Measurements from ENCODE around the gene PPP1R13L.

Gene PPP1R13L

GRCh38 chr19:45419895-45420294 is 15.0 kb upstream of the PPP1R13L start:
- H3K27me3 ChIP-seq (ENCODE audit: low read depth, low read length) = no peaks in the 10 kb centered on the region
- H3K4me2 ChIP-seq (ENCODE audit: low read length) = peak overlapping the region; percentile 73
- H3K79me2 ChIP-seq (ENCODE audit: low read length) = peaks cover 17% of the 10 kb centered on the region
- H3K4me1 ChIP-seq (ENCODE audit: low read length) = peaks cover 27% of the 10 kb centered on the region
- H4K20me1 ChIP-seq (ENCODE audit: insufficient read depth, low read length) = no peaks in the 10 kb centered on the region
- H3K27ac ChIP-seq (ENCODE audit: low read length) = peak overlapping the region; percentile 78
- H2AFZ ChIP-seq (ENCODE audit: low read depth, low read length) = no peak overlapping the region
- H3K36me3 ChIP-seq (replicated peaks; ENCODE audit: low read depth, low read length) = peaks cover 35% of the 10 kb centered on the region
- TF ChIP-seq CTCF (IDR thresholded peaks at IDR 0.05; ENCODE audit: low read depth, low read length) (no peak), EZH2phosphoT487 (IDR thresholded peaks at IDR 0.05; ENCODE audit: low read depth) (no peak)
- no peaks in the 10 kb centered on the region for H3K9me3 ChIP-seq (ENCODE audit: insufficient read depth, low read length)
- H3K4me3 ChIP-seq (ENCODE audit: low read length) = peak overlapping the region; percentile 48
- peak overlapping the region; percentile 58 for H3K9ac ChIP-seq (ENCODE audit: low read length)

- Histone ChIP-seq H3K9me3 (ENCODE audit: insufficient read depth, low read length) (no peaks in the 10 kb centered on the region), H3K36me3 (replicated peaks; ENCODE audit: low read depth, low read length) (peaks cover 40% of the 10 kb centered on the region), H3K4me1 (ENCODE audit: low read length) (peaks cover 27% of the 10 kb centered on the region), H3K27me3 (ENCODE audit: low read depth, low read length) (no peaks in the 10 kb centered on the region), H3K27ac (ENCODE audit: low read length) (peak overlapping the region; percentile 78), H2AFZ (ENCODE audit: low read depth, low read length) (no peak overlapping the region), H3K79me2 (ENCODE audit: low read length) (peaks cover 21% of the 10 kb centered on the region), H4K20me1 (ENCODE audit: insufficient read depth, low read length) (no peaks in the 10 kb centered on the region), H3K9ac (ENCODE audit: low read length) (peak overlapping the region; percentile 58), H3K4me2 (ENCODE audit: low read length) (peak overlapping the region; percentile 73), H3K4me3 (ENCODE audit: low read length) (peak overlapping the region; percentile 48)
- TF ChIP-seq CTCF (IDR thresholded peaks at IDR 0.05; ENCODE audit: low read depth, low read length) (no peak), EZH2phosphoT487 (IDR thresholded peaks at IDR 0.05; ENCODE audit: low read depth) (no peak)
These were observed 14.5 kb upstream of the PPP1R13L start for GRCh38 chr19:45419396-45419795.

GRCh38 chr19:45418802-45419201 is 13.9 kb upstream of the PPP1R13L start:
- Histone ChIP-seq H3K4me2 (ENCODE audit: low read length) (peak overlapping the region; percentile 73), H3K4me3 (ENCODE audit: low read length) (peak overlapping the region; percentile 48), H3K27me3 (ENCODE audit: low read depth, low read length) (no peaks in the 10 kb centered on the region), H3K36me3 (replicated peaks; ENCODE audit: low read depth, low read length) (peaks cover 41% of the 10 kb centered on the region), H3K9me3 (ENCODE audit: insufficient read depth, low read length) (no peaks in the 10 kb centered on the region), H3K9ac (ENCODE audit: low read length) (peak overlapping the region; percentile 58), H3K27ac (ENCODE audit: low read length) (peak overlapping the region; percentile 78), H4K20me1 (ENCODE audit: insufficient read depth, low read length) (no peaks in the 10 kb centered on the region), H3K4me1 (ENCODE audit: low read length) (peaks cover 27% of the 10 kb centered on the region), H2AFZ (ENCODE audit: low read depth, low read length) (no peak overlapping the region), H3K79me2 (ENCODE audit: low read length) (peaks cover 21% of the 10 kb centered on the region)
- TF ChIP-seq CTCF (IDR thresholded peaks at IDR 0.05; ENCODE audit: low read depth, low read length) = no peak
- no peak for TF ChIP-seq EZH2phosphoT487 (IDR thresholded peaks at IDR 0.05; ENCODE audit: low read depth)

GRCh38 chr19:45417151-45417550 is 12.3 kb upstream of the PPP1R13L start:
- Histone ChIP-seq H3K36me3 (replicated peaks; ENCODE audit: low read depth, low read length) (peaks cover 46% of the 10 kb centered on the region), H3K4me3 (ENCODE audit: low read length) (no peak overlapping the region)

More at GRCh38 chr19:45417151-45417550, 12.3 kb upstream of the PPP1R13L start:
- no peaks in the 10 kb centered on the region for H3K9me3 ChIP-seq (ENCODE audit: insufficient read depth, low read length)
- peaks cover 22% of the 10 kb centered on the region for H3K4me1 ChIP-seq (ENCODE audit: low read length)
- H4K20me1 ChIP-seq (ENCODE audit: insufficient read depth, low read length) = no peaks in the 10 kb centered on the region
- no peak overlapping the region for H2AFZ ChIP-seq (ENCODE audit: low read depth, low read length)
- peaks cover 11% of the 10 kb centered on the region; the same call in 1 of the 2 replicates for H3K79me2 ChIP-seq (ENCODE audit: low read length)
- no peak overlapping the region for H3K27ac ChIP-seq (ENCODE audit: low read length)
- H3K27me3 ChIP-seq (ENCODE audit: low read depth, low read length) = no peaks in the 10 kb centered on the region
- H3K4me2 ChIP-seq (ENCODE audit: low read length) = no peak overlapping the region
- no peak overlapping the region for H3K9ac ChIP-seq (ENCODE audit: low read length)
- no peak for TF ChIP-seq CTCF (IDR thresholded peaks at IDR 0.05; ENCODE audit: low read depth, low read length)
- TF ChIP-seq EZH2phosphoT487 (IDR thresholded peaks at IDR 0.05; ENCODE audit: low read depth) = no peak
